Activated T-helper 1 cell treated with Interleukin-2 at 50 U/mL for 16 hours (primary cell): ENCODE data around the gene CATSPERE.
"Not testable (repeated sequence)": the region's sequence is repeated elsewhere in the genome, so short reads cannot be mapped to it uniquely, and the experiment has no call there.

Source experiments
- DNase-seq: peaks from one replicate; pipeline ENCODE4 v3.0.0-alpha.2; 2020; ENCODE audit warnings: low read depth

Gene CATSPERE

DNA sequence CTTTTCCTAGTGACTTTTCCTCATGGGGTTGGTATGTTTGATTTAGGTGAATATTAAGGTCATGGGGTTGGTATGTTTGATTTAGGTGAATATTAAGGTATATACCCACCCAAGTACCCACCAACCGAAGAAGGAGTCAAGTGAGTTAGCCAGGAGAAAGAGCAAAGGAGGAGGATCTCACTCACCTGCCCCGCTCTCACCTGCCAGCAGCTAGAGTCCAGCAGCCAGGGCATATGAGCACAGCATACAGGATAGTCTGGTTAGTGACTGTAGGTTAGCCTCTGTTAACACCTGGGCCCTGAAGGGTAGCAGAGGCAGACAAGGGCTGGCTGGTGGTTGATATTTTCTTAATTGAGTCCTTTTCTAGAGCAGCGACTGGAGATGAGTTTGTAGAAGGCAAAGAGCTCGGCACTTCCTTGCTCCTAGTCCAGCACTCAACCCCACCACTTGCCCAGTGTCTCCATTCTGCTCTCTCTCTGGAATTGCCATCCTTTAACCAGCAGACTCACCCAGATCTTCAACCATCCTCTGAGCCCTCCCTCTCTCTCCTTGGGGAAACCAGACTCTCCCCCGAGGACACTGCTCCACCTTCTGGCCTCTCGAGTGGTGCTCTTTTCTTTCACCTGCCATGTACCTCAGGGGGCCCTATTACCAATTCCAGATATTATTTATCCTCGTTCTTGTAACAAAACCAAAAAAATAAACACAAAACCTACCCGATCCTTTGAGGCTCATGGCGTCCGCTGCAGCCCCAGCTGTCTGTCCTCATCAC lies 175.6 kb downstream of the CATSPERE start:
- DNase-seq = no peak

GRCh38 chr1:244639561-244639960 lies 178.5 kb downstream of the CATSPERE start:
- no peak for DNase-seq

DNA sequence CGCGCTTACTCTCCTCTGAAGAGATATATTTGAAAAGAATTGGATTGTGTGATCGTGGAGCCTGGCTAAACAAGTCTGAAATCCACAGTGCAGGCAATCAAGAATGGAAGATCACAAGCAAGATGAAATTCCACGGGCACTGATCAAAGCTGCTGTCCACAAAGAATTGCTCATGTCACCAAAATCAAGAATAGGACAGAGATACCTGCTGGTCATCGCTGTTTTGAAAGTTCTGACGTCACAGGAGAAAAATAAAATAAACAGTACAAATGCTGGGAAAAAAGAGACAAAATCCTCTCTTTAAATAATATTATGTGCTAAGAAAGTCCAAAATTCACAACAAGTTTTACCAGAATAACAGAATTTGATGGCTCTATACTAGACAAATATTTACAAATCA lies 179.8 kb downstream of the CATSPERE start:
- DNase-seq = no peak

GRCh38 chr1:244642526-244642925 lies 181.5 kb downstream of the CATSPERE start:
- DNase-seq = no peak

GRCh38 chr1:244642988-244643387 lies 181.9 kb downstream of the CATSPERE start:
- no peak for DNase-seq

DNA sequence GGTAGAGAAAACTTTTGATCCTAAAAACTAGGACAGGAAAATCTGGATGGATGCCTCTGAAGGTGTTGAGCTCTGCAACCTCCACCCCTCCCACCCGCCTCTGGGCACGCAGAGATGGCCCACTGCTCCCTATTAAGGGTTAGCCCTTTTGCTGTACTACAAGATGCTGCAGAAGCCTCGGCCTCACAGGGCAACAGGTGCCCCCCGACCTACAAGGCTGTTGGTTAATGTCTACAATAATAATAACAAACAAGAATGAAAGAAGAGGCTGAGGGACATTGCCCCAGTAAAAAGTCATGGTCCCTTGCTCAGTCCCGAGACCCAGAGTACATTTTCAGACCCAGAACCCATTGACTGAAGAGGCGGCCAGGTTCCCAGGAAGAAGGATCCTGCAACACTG lies 184.3 kb downstream of the CATSPERE start:
- DNase-seq = no peak

DNA sequence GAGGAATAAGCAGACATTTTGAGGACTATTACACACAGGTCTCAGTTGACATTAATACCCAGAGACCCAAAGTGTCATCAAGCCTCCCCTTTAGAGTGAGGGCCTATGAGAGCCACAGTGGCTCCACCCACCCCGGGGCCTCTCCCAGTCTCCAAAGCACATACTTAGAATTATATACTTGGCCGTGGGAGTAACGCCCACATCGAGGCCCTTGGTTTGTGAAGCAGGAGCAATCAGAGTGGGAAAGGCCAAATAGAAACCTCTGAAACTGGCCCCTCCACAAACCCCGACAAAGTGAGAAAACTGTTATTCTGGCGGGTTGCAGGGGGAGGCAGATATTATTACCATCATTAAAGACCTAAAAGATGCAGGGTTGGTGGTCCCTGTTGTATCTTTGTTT lies 184.8 kb downstream of the CATSPERE start:
- DNase-seq = no peak

GRCh38 chr1:244647819-244648218 lies 186.7 kb downstream of the CATSPERE start:
- DNase-seq = no peak

DNA sequence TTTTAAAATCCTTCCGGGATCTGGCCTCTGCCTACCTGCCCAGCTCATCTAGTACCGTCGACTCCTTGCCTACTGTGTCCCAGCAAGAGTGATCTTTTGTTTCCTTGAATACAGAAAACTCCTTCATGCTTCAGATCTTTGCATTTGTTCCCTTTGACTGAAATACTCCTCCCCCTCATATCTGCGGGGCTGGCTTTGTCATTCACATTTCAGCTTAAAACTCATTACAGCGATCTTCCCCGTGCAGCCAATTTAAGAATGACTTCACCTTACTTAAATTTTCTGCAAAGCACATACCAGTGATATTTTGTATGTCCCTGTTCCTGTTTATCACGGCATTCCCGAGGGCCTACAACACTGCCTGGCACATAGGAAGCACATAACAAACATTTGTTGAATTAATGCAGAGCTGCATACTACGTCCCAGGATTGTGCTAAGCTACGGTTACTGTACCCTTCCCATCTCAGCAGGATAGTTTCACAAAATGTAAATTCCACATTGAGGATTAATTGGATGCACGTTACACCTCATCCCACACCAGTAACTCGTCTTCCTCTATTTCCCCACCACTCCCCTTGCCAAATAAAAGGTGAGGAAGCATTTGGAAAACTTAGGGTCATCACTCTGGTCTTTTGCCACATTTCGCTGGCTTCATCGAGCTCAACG lies 191.0 kb downstream of the CATSPERE start:
- DNase-seq = no peak

DNA sequence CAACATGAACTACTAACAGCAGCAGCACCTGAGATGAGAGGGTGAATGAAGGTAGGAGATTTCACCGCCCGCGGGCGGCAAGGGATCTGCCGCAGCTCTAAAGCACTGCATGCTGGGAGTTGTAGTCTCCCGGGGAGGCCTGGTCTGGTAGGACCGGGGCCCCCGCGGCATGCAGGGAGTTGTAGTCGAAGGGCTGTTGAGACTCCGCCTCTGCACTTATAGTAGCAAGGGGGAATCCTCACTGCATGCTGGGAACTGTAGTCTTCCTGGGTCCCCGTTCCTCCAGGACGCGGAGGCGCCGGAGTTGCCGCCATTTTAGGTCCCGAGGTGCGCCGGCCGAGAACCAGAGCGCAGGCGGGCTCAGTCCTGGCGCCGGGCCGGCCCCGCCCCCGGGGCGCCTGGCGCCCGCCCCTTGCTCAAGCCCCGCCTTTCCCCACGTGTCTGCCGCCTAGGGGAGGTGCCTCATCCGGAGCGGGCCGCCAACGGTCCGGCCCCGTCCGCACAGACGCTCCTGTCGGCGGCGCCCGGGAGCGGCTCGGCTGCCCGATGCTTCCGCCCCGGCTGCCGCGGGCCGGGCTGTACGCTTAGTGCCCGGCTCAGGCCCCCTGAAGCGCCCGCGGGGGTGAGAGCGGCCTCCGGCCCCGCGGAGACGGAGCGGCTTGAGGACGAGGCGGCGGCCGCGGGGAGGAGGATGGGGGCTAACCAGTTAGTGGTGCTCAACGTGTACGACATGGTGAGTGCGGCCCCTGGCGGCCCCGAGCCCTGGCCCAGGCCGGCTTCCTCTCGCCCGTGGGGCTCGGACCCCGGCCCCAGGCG lies 191.8 kb downstream of the CATSPERE start, which contains the start of gene DESI2:
Gene DESI2 (plus strand): TSS at position 504 of the 816 bp plus-strand sequence. CDS start 188 bp downstream, at position 692.
- peak; percentile 96 for DNase-seq

DNA sequence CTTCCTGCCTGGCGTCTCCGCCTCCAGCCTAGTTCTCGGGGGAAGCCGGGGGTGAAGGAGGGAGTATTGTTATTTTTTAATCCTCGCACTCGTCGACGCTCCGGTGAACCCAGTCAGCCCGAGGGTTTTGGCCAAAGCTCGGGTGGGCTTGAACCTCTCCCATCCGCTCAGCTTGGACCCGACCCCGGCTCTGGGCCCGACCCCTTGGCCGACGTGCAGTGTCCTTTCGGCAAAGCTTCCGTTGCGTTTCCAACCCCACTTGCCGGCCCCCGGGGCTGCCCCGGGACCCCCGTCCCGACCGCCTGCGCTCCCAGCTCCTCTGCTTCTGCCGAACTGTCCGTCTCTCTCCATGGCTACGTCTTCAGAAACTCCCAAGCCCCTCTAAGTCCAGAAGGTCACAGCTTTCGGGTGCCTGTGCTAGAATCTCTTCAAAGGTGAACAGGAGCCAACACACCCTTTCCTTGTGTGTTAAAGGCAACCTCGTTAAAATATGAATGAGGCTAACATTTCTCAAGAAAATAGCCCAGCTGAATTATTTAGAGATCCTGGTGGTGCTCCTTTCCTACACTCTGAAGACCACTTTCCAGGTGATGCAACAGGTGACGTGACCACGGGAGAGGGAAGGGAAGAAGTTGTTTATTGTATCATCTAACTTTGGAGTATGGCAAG lies 192.5 kb downstream of the CATSPERE start:
- DNase-seq = no peak

- no peak for DNase-seq
Observed at GRCh38 chr1:244654108-244655038, 193.3 kb downstream of the CATSPERE start.

DNA sequence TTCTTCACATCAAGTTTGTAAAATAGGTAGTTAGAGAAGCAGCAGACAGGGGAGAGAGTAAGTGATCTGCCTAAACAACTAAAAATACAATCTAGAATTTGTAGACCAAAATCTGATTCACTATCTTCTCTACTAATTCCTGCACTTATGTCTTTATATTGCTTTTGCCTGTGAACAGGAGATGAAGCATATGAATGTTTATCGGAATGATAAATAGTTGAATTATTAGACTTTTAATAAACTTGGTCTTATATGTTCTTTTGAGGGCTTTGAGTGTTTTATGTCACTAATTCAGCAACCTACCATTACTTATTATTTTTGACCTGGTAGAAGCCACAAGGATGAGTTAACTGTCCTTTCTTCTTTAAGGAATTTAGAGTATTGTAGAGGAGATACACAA lies 194.1 kb downstream of the CATSPERE start:
- DNase-seq = no peak

DNA sequence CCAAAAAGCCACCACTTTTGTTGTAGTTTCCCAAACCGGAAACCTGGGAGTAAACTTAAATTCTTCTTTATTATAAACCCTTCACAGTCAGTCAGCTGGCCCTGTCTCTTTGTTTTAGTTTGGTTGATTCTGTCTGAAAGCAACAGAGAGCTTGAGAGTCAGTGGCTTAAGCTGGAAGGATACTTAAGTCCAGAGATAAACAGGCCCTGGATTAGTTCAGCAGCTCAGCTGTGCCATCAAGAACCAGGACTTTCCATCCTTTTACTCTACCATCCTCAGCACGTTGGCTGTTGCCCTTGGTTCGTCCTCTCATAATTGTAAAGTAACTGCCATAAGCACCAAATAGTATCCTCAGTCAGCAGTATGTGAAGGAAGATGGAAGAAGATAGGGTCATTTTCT lies 196.3 kb downstream of the CATSPERE start:
- no peak for DNase-seq

- DNase-seq = no peak
Observed at GRCh38 chr1:244659694-244660093, 198.6 kb downstream of the CATSPERE start.

- no peak for DNase-seq
Observed at GRCh38 chr1:244660595-244660994, 199.5 kb downstream of the CATSPERE start.

- DNase-seq = not testable (repeated sequence)
Observed at GRCh38 chr1:244661569-244662312, 200.7 kb downstream of the CATSPERE start.

- no peak for DNase-seq
Observed at GRCh38 chr1:244662599-244662998, 201.5 kb downstream of the CATSPERE start.

DNA sequence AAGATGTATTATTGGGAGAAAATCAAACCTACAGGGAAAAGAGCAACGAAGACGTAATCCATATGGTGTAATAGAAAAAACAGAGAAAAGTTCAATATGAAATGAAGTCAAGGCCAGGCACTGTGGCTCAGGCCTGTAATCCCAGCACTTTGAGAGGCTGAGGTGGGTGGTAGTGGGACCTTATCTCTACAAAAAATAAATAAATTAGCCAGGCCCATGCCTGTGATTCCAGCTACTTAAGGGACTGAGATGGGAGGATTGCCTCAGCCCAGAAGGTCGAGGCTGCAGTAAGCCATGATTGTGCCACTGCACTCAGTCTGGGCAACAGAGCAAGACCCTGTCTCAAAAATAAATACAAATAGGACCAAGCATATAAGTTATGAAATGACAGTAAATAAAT lies 203.3 kb downstream of the CATSPERE start:
- DNase-seq = no peak

DNA sequence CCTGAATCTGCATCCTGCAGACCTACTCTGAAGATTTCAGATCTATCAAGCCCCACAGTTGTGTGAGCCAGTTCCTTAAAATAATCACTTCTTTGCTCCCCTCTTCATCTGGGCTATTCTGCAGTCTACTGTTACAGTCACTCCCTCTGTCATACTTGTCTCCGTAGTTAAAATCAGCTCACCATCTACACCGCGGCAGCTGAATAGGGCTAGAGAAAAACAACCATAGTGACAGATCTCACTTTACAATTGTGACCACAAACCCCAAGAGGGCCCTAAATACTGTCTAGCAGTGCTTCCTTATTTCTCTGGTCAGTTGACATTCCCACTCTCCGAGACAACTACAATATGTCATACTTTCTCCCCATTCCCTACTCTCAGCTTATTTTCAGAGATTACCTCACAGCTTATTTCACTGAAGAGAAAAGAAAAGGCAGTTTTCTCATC lies 204.7 kb downstream of the CATSPERE start:
- DNase-seq = no peak
